GM20000 (cell line): Measurements from ENCODE around the gene TTC16.
"Not testable (repeated sequence)": the region's sequence is repeated elsewhere in the genome, so short reads cannot be mapped to it uniquely, and the experiment has no call there.

Source experiments
- DNase-seq: peaks from one replicate; pipeline ENCODE4 v3.0.0; 2012; ENCODE audit warnings: low spot score
- TF ChIP-seq, protein P1 (sequence below): IDR thresholded peaks from 2 replicates; pipeline ENCODE4 v1.5.1; 2012; ENCODE audit warnings: mild to moderate bottlenecking, control low read depth; ENCODE audit errors: extremely low read depth, missing control alignments

The TTC16 gene

DNA sequence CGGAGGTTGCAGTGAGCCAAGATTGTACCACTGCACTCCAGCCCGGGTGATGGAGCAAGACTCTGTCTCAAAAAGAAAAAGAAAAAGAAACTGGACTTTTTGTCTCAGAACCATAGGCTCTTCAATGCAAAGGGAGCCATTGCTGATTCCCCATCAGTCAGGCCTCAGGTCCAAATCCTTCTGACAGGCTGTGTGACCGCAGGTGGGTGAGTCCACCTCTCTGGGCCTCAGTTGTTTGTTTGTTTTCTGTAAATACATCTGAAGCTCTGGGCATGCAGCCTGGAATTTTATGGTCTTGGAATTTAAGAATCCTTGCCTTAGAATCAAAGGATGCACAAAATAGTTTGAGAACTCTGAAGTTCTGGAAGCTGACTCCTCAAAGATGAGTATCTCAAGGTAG lies 40.4 kb downstream of the TTC16 start:
- no peak for DNase-seq
- TF ChIP-seq, protein P1, sequence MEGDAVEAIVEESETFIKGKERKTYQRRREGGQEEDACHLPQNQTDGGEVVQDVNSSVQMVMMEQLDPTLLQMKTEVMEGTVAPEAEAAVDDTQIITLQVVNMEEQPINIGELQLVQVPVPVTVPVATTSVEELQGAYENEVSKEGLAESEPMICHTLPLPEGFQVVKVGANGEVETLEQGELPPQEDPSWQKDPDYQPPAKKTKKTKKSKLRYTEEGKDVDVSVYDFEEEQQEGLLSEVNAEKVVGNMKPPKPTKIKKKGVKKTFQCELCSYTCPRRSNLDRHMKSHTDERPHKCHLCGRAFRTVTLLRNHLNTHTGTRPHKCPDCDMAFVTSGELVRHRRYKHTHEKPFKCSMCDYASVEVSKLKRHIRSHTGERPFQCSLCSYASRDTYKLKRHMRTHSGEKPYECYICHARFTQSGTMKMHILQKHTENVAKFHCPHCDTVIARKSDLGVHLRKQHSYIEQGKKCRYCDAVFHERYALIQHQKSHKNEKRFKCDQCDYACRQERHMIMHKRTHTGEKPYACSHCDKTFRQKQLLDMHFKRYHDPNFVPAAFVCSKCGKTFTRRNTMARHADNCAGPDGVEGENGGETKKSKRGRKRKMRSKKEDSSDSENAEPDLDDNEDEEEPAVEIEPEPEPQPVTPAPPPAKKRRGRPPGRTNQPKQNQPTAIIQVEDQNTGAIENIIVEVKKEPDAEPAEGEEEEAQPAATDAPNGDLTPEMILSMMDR: no peak

- DNase-seq: not testable (repeated sequence)
Observed at GRCh38 chr9:127756776-127757175, 40.9 kb downstream of the TTC16 start.

DNA sequence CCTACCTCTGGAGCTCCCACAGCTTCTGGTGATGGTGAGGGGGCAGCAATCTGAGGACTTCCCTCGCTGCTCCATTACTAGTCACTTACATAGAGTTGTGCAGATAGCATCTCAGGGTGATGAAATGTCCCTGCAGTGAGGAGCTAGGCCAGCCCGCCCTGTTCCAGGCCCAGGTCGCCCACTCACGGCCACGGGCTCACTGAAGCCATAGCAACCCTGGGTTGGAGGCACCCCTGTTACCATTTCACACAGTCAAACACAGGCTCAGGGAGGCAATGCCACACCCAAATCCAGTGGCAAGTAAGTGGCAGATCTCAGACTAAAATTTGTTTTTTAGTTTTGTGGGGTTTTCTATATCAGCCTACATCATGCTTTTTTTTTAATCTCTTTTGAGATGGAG lies 43.0 kb downstream of the TTC16 start:
- TF ChIP-seq, protein P1: no peak
- DNase-seq: no peak

DNA sequence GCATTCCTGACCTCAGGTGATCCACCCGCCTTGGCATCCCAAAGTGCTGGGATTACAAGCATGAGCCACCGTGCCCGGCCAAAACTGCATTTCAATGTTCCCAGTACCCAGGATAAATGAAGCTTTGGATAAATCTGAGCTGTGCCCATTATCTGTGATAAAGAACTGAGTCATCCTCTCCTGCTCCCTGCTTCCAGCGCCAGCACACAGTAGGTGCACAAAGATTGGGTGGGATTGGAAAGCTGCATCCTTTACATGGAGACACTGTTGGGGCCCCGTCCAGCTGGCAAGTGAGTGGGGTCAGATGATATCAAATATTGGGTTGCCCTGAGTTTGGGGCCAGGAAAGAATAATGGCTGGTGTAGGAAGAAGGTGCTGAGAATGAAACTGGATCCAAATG lies 45.2 kb downstream of the TTC16 start:
- TF ChIP-seq, protein P1: no peak
- no peak for DNase-seq

DNA sequence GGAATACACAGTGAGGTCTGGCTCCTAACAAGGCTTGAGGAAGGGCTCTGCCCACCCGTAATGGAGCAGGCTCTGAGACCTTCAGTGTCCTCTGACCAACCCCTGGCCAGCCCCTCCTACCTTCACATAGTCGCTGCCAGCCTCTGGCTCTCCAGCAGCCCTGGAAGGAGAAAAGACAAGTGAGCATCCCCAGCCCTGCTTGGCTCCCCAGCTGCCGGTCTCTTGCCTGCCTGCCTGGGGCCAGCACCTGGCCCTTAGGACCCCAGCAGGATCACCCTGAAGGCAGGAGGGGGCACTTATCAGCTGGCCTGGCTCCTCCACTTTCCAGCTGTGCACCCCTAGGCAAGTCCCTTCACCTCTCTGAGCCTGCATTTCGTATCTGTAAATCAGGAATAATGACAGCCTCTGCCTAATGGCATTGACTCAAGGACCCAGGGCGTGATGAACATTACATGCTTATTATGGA lies 45.6 kb downstream of the TTC16 start:
- TF ChIP-seq, protein P1: no peak
- no peak for DNase-seq

- no peak for DNase-seq
- TF ChIP-seq, protein P1: no peak
Observed at GRCh38 chr9:127762111-127762676, 46.3 kb downstream of the TTC16 start.

DNA sequence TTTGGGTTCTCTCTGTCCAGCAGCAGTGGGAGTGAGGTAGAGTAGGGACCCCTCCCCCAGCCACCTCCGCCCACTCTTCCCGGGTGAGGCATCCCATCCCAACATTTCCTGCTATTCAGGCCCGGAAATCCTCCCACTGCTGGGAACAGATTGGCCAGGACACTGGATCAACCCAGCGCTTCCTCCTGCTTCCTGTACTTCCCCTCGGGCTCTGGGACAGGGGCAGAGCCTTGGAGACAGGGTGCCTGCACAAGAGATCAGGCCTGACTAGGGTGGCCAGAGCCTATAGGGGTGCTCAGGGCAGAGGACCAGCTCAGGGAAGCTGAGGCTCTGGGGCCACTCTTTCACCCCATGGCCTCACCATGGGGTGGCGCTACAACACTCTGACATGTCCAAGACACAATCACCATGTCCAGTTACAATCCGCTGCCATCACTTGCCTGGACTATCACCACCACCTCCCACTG lies 48.1 kb downstream of the TTC16 start:
- TF ChIP-seq, protein P1: peak; percentile 36
- no peak for DNase-seq

- DNase-seq: no peak
- TF ChIP-seq, protein P1: no peak
Observed at GRCh38 chr9:127765418-127765817, 49.5 kb downstream of the TTC16 start.
